ENCODE data around the gene SLC8A1.

DNA sequence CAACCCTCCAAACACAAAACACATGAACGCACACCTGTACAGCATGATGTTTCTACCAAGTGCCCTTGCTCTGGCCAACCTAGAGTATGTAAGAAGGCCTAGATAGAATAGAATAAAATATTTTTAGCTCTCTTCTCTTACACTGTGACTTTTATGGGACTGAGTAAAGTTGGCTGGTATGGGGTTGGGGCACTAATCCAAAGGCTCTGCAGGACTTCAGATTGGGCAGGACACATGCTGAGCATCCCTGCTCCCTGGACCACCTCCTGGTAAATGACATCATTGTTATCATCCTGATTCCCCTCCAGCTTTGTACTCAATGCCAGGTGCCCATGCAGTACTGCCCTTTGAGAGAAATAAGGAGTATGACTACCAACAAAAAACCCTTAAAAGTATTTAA, 322.2 kb downstream of the SLC8A1 start:
- TF ChIP-seq, protein P1, sequence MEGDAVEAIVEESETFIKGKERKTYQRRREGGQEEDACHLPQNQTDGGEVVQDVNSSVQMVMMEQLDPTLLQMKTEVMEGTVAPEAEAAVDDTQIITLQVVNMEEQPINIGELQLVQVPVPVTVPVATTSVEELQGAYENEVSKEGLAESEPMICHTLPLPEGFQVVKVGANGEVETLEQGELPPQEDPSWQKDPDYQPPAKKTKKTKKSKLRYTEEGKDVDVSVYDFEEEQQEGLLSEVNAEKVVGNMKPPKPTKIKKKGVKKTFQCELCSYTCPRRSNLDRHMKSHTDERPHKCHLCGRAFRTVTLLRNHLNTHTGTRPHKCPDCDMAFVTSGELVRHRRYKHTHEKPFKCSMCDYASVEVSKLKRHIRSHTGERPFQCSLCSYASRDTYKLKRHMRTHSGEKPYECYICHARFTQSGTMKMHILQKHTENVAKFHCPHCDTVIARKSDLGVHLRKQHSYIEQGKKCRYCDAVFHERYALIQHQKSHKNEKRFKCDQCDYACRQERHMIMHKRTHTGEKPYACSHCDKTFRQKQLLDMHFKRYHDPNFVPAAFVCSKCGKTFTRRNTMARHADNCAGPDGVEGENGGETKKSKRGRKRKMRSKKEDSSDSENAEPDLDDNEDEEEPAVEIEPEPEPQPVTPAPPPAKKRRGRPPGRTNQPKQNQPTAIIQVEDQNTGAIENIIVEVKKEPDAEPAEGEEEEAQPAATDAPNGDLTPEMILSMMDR (IDR thresholded peaks at IDR 0.05; ENCODE audit: insufficient read depth, low read length), result no peak
- no peak for TF ChIP-seq POLR2AphosphoS5 (IDR thresholded peaks at IDR 0.05; ENCODE audit: low read depth)

Data from HL-60 (cell line).